BLaER1 (cell line): ENCODE results near the gene PROKR1.

ENCODE experiments used
- H3K27ac ChIP-seq: shearing (Covaris generic); formaldehyde crosslinking; 2 replicates; pipeline ENCODE4 v1.8.1; 2022
- H3K27me3 ChIP-seq: shearing (Covaris generic); formaldehyde crosslinking; 2 replicates; pipeline ENCODE4 v1.8.1; 2022
- H3K36me3 ChIP-seq: shearing (Covaris generic); formaldehyde crosslinking; 2 replicates; pipeline ENCODE4 v1.8.1; 2022
- H3K4me1 ChIP-seq: shearing (Covaris generic); formaldehyde crosslinking; 2 replicates; pipeline ENCODE4 v1.8.1; 2022
- H3K4me2 ChIP-seq: shearing (Covaris generic); formaldehyde crosslinking; 2 replicates; pipeline ENCODE4 v1.8.1; 2022
- H3K4me3 ChIP-seq: shearing (Covaris generic); formaldehyde crosslinking; 2 replicates; pipeline ENCODE4 v1.8.1; 2022
- H3K9ac ChIP-seq: shearing (Covaris generic); formaldehyde crosslinking; 2 replicates; pipeline ENCODE4 v1.8.1; 2022
- H3K9me3 ChIP-seq: shearing (Covaris generic); formaldehyde crosslinking; 2 replicates; pipeline ENCODE4 v1.8.1; 2022
- H4K20me1 ChIP-seq: shearing (Covaris generic); formaldehyde crosslinking; 2 replicates; pipeline ENCODE4 v1.8.1; 2022
- Cebpa-rat ChIP-seq: shearing (Covaris generic); IDR thresholded peaks from 2 replicates; pipeline ENCODE4 v1.8.1; 2022

Gene PROKR1

DNA sequence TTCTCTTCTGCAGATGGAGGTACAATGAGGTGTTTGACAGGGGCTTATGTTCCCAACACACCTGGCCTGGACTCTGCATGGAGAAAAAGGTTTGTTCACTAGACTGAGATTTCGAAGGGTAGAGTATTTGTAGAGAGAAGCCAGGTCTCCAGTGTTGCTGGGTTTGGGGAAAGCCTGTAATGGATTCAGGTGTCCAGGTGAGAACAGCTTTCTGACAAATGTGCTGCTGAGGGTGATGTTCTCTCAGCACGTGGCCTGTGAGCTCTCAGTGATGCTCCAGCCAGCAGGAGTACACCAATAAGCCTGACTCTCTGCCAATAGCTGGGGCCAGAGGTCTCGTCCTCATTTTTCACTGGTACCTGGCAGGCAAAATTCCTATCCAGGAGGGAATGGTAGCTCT is 47.5 kb downstream of the PROKR1 start:
- H3K4me2 ChIP-seq, result peak overlapping the region; percentile 35; the same call in 1 of the 2 replicates
- no peaks in the 10 kb centered on the region for H3K27me3 ChIP-seq
- no peak overlapping the region for H3K4me3 ChIP-seq
- H3K9me3 ChIP-seq, result peaks cover 8% of the 10 kb centered on the region
- no peak overlapping the region for H3K27ac ChIP-seq
- peaks cover 6% of the 10 kb centered on the region; the same call in 1 of the 2 replicates for H3K36me3 ChIP-seq
- no peak for TF ChIP-seq Cebpa-rat
- H4K20me1 ChIP-seq, result no peaks in the 10 kb centered on the region
- peaks cover 33% of the 10 kb centered on the region for H3K4me1 ChIP-seq
- H3K9ac ChIP-seq, result no peak overlapping the region

DNA sequence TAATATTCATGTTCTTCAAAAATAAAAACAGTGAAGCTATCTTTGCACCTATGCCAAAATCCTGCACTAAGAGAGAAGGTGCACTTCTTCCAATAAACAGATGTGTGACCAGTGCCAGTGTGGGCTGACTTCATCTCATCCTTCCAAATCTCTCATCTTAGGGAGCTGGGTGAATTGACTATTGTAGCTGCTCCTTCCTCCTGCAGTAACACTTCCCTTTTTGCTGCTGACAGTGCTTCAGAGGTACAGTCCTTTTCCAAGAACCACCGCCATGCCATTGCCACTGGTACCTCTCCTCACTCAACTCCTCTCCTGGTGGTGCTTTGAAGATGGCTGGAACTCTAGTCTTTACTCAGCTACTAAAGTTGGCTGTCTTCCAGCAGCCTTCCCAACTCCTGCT is 49.1 kb downstream of the PROKR1 start:
- H3K36me3 ChIP-seq, result peaks cover 6% of the 10 kb centered on the region; the same call in 1 of the 2 replicates
- no peaks in the 10 kb centered on the region for H3K27me3 ChIP-seq
- H3K9me3 ChIP-seq, result peaks cover 11% of the 10 kb centered on the region
- peaks cover 33% of the 10 kb centered on the region for H3K4me1 ChIP-seq
- TF ChIP-seq Cebpa-rat, result no peak
- no peak overlapping the region for H3K9ac ChIP-seq
- H4K20me1 ChIP-seq, result no peaks in the 10 kb centered on the region
- H3K4me2 ChIP-seq, result no peak overlapping the region
- no peak overlapping the region for H3K4me3 ChIP-seq
- no peak overlapping the region for H3K27ac ChIP-seq

DNA sequence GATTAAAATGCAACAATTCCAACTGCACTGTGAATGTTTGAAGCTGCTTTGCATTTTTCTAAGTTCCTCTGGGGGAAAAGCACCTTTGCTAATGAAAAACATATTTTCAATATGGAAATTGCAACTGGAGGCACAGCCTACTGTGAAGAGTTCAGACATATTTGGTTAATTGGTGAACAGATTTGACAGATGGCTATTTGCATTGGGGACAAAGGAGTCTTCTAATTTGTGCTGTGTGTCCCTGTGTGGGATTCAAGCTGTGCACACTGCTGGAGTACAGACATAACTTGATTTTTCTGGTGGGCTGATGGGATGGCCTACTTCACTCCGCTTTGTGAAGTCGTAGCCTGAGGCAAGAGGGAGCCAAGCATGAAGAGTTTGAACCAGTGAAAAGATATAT is 50.6 kb downstream of the PROKR1 start:
- no peaks in the 10 kb centered on the region for H3K27me3 ChIP-seq
- H3K4me3 ChIP-seq, result no peak overlapping the region
- no peak overlapping the region for H3K9ac ChIP-seq
- no peaks in the 10 kb centered on the region for H4K20me1 ChIP-seq
- no peak overlapping the region for H3K4me2 ChIP-seq
- no peak overlapping the region for H3K27ac ChIP-seq
- peaks cover 21% of the 10 kb centered on the region for H3K4me1 ChIP-seq
- TF ChIP-seq Cebpa-rat, result no peak
- H3K36me3 ChIP-seq, result peaks cover 6% of the 10 kb centered on the region; the same call in 1 of the 2 replicates
- H3K9me3 ChIP-seq, result peaks cover 11% of the 10 kb centered on the region

DNA sequence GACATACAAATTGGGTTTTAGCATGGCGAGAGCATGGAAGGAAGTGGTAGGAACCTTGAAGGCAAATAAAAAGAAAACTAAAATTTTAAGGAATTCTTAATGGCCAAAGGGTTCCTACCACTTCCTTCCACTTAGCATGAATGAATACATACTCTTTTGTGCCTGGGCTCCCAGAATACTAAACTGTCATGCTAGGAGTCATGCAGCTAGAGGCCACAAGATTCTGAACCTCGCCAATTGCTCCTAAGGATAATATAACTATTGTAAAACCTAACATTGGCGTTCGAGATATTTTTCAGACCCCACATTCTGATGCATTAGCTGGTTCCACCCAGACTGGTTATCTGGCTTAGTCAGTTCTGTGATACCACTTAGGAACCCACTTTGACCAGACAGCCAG is 52.6 kb downstream of the PROKR1 start:
- H3K9me3 ChIP-seq, result peaks cover 21% of the 10 kb centered on the region
- H3K9ac ChIP-seq, result no peak overlapping the region
- H3K4me3 ChIP-seq, result no peak overlapping the region
- no peak for TF ChIP-seq Cebpa-rat
- H3K27me3 ChIP-seq, result no peaks in the 10 kb centered on the region
- peaks cover 1% of the 10 kb centered on the region; the same call in 1 of the 2 replicates for H3K4me1 ChIP-seq
- no peaks in the 10 kb centered on the region for H4K20me1 ChIP-seq
- H3K4me2 ChIP-seq, result no peak overlapping the region
- H3K27ac ChIP-seq, result no peak overlapping the region
- H3K36me3 ChIP-seq, result peaks cover 6% of the 10 kb centered on the region; the same call in 1 of the 2 replicates

DNA sequence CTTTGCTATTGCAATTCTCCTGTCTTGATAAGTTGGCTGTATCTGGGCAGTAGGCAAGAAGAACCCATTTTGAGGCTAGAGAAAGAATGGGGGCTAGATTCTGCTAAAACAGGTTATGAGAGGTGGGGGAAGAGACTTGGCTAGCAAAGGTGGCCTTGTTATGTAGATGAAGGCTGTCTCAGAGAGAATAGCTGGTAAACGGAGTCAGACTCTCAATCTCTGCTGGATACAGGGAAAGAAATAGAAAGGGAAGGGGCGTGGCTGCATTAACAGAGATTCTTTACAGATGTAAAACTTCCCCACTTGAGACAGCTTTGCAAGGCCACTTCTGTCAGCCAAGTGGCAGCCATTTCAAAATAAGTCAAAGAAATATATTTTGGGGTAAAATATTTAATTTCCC is 53.2 kb downstream of the PROKR1 start:
- Histone ChIP-seq H3K4me3 (no peak overlapping the region), H3K9me3 (peaks cover 21% of the 10 kb centered on the region)

DNA sequence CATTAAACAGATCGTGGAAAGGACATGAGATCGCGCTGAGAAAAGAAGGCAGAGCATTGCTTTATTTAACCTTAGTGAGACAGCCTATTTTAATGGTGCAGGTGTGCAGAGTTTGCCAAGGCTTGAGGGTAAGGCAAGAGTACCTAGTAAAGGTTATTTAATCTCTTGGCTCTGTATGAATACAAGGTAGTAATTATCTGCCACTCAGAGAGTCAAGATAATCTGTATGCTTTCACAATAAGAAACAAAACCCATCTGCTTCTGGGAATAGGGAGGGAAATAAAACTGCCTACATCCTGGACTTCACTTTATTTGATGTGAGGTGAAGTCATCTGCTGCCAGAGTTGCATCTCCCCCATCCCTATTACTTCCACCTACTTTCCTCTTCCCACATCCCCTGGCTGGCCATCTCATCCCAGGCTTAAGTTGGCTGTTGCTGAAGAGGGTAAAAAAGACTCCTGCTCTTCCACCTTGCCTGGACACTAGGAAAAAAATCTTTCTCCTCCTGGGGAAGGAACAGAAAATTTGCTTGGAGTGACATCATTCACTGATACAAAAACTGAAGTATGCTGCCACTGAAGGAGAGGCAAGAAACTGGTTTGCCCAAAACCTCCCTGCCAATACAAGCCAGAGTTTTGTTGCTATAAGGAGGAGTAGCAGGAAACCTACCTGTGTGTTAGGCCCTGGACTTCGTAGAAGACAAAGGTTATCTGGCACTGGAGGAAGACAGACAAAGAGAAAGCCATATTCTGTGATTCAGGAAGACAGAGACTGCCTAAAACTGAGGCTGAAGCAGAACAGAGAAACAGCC is 55.4 kb downstream of the PROKR1 start:
- no peaks in the 10 kb centered on the region for H3K4me1 ChIP-seq
- H3K27ac ChIP-seq, result no peak overlapping the region
- no peaks in the 10 kb centered on the region for H3K36me3 ChIP-seq
- H3K4me2 ChIP-seq, result no peak overlapping the region
- no peak overlapping the region for H3K9ac ChIP-seq
- TF ChIP-seq Cebpa-rat, result no peak
- no peak overlapping the region for H3K4me3 ChIP-seq
- peaks cover 21% of the 10 kb centered on the region for H3K9me3 ChIP-seq
- no peaks in the 10 kb centered on the region for H4K20me1 ChIP-seq
- H3K27me3 ChIP-seq, result no peaks in the 10 kb centered on the region

More for the DNA sequence above, 53.2 kb downstream of the PROKR1 start:
- no peaks in the 10 kb centered on the region for H4K20me1 ChIP-seq
- H3K27me3 ChIP-seq, result no peaks in the 10 kb centered on the region
- TF ChIP-seq Cebpa-rat, result no peak
- H3K36me3 ChIP-seq, result peaks cover 6% of the 10 kb centered on the region; the same call in 1 of the 2 replicates
- H3K27ac ChIP-seq, result no peak overlapping the region
- no peaks in the 10 kb centered on the region for H3K4me1 ChIP-seq
- H3K9ac ChIP-seq, result no peak overlapping the region
- no peak overlapping the region for H3K4me2 ChIP-seq

DNA sequence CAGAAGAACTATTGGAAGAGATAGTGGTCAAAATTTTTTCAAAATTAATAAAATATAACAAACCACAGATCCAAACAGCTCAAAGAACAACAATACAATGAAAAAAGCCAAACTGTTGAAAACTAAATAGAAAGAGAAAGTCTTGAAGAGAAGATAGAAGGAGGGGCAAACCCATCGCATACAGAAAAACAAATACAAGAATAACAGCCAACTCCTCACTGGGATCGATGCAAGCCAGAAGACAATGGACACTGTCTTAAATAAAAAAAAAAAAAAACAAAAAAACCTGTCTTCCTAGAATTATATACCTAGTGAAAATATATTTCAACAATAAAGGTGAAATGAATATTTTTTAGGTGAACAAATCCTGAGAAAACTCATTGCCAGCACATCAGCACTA is 57.2 kb downstream of the PROKR1 start:
- H3K4me1 ChIP-seq, result no peaks in the 10 kb centered on the region
- no peaks in the 10 kb centered on the region for H4K20me1 ChIP-seq
- no peaks in the 10 kb centered on the region for H3K36me3 ChIP-seq
- H3K9me3 ChIP-seq, result peaks cover 21% of the 10 kb centered on the region
- no peak overlapping the region for H3K9ac ChIP-seq
- H3K4me2 ChIP-seq, result no peak overlapping the region
- H3K27ac ChIP-seq, result no peak overlapping the region
- H3K27me3 ChIP-seq, result no peaks in the 10 kb centered on the region
- TF ChIP-seq Cebpa-rat, result no peak
- H3K4me3 ChIP-seq, result no peak overlapping the region

DNA sequence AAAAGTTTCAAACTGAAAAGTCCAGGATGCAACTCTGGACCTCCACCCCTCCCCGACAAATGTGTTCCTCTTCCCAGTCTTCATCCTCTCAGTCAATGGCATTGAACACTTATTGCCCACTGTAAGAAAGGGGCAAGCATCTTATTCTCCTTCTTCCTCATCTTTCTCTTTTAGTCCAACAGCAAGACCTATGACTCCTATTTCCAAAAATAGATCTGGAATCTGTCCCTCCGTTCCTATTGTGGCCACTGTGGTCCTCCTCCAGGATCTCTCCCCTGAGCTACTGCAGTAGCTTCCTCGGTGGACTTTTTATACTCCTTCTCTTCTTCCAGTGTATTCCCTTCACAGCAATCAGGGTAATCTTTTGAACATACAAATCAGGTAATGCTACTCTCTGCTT is 63.3 kb downstream of the PROKR1 start:
- H4K20me1 ChIP-seq, result no peaks in the 10 kb centered on the region
- H3K4me3 ChIP-seq, result no peak overlapping the region
- TF ChIP-seq Cebpa-rat, result no peak
- peaks cover 21% of the 10 kb centered on the region for H3K4me1 ChIP-seq
- no peak overlapping the region for H3K9ac ChIP-seq
- H3K4me2 ChIP-seq, result no peak overlapping the region
- H3K36me3 ChIP-seq, result no peaks in the 10 kb centered on the region
- H3K27ac ChIP-seq, result no peak overlapping the region
- no peaks in the 10 kb centered on the region for H3K27me3 ChIP-seq
- no peaks in the 10 kb centered on the region; the same call in 1 of the 2 replicates for H3K9me3 ChIP-seq
